GM12864 (cell line): Measurements from ENCODE around the gene RBBP6.
A peak's percentile ranks its signal among the peaks of the same experiment; 100 is the strongest.

Source experiments
- DNase-seq: peaks from one replicate; pipeline ENCODE4 v3.0.0-alpha.2; 2011; ENCODE audit warnings: low read depth
- H3K4me3 ChIP-seq: 2 replicates; pipeline ENCODE4 v1.5.1; 2011; ENCODE audit warnings: mild to moderate bottlenecking, low read depth, low read length, control low read depth
- TF ChIP-seq, protein P1 (sequence below): IDR thresholded peaks from 2 replicates; pipeline ENCODE4 v1.5.1; 2011; ENCODE audit warnings: low read depth, mild to moderate bottlenecking, moderate library complexity, low read length, control low read depth, inconsistent platforms; ENCODE audit errors: missing control alignments

Gene RBBP6

DNA sequence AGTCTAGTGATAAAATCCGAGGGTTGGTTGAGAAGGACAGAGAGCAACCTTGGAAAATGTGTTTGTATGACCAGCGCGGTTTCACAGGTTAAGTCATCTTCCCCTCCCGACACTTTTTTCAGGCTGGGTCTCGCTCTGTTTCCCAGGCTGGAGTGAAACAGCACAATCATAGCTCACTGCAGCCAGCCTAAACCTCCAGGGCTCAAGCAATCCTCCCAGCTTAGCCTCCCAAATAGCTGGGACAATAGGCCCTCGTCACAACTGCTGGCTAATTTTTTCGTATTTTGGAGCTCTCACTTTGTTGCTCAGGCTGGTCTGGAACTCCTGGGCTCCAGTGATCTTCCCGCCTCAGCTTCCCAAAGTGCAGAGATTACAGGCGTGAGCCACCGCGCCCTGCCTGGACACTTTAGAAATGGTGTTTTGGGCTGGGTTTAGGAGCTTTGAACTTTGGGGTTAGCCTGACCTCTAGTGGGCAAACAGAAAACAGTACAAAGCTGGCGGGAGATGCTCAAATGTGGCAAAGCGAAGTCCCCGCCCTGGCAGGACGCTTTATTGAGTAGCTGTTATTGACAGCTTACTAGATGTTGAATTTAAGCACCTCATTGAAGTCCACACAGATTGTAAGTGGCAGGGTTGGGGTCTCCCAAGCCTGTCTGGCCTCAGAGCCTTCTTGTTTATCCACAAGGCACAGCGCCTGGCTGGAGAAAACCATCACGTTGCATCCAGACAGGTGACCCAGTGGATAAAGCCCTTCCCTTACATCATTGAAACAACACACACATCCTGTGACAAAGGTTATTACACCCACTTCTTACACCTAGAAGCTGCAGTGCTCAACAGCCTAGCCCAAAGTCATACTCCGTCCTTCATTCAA, 34.7 kb upstream of the RBBP6 start:
- H3K4me3 ChIP-seq = no peak overlapping the region
- TF ChIP-seq, protein P1, sequence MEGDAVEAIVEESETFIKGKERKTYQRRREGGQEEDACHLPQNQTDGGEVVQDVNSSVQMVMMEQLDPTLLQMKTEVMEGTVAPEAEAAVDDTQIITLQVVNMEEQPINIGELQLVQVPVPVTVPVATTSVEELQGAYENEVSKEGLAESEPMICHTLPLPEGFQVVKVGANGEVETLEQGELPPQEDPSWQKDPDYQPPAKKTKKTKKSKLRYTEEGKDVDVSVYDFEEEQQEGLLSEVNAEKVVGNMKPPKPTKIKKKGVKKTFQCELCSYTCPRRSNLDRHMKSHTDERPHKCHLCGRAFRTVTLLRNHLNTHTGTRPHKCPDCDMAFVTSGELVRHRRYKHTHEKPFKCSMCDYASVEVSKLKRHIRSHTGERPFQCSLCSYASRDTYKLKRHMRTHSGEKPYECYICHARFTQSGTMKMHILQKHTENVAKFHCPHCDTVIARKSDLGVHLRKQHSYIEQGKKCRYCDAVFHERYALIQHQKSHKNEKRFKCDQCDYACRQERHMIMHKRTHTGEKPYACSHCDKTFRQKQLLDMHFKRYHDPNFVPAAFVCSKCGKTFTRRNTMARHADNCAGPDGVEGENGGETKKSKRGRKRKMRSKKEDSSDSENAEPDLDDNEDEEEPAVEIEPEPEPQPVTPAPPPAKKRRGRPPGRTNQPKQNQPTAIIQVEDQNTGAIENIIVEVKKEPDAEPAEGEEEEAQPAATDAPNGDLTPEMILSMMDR = peak; percentile 79
- peak; percentile 39 for DNase-seq

- TF ChIP-seq, protein P1 = no peak
- H3K4me3 ChIP-seq = no peak overlapping the region
- no peak for DNase-seq
Observed at GRCh38 chr16:24505959-24506358, 33.4 kb upstream of the RBBP6 start.

- DNase-seq = no peak
- TF ChIP-seq, protein P1 = no peak
Observed at GRCh38 chr16:24507959-24508480, 31.3 kb upstream of the RBBP6 start.

GRCh38 chr16:24508614-24509013, 30.8 kb upstream of the RBBP6 start:
- TF ChIP-seq, protein P1 = no peak
- no peak overlapping the region for H3K4me3 ChIP-seq
- DNase-seq = no peak

More at GRCh38 chr16:24507959-24508480, 31.3 kb upstream of the RBBP6 start:
- no peak overlapping the region for H3K4me3 ChIP-seq

- TF ChIP-seq, protein P1 = no peak
- H3K4me3 ChIP-seq = no peak overlapping the region
- no peak for DNase-seq
Observed at GRCh38 chr16:24509536-24509935, 29.8 kb upstream of the RBBP6 start.

GRCh38 chr16:24511174-24511573, 28.2 kb upstream of the RBBP6 start:
- H3K4me3 ChIP-seq = no peak overlapping the region
- TF ChIP-seq, protein P1 = no peak
- no peak for DNase-seq
